ENCODE data around the gene PTPRD. TPM values are rescaled to one million over a fixed set of nuclear protein-coding genes. Genes with fewer than 3 reads are reported as not detected.
A peak's percentile ranks its signal among the peaks of the same experiment; 100 is the strongest.
"Not testable (repeated sequence)": the region's sequence is repeated elsewhere in the genome, so short reads cannot be mapped to it uniquely, and the experiment has no call there.

PTPRD gene
- total RNA-seq, 1 experiment from 2014 or later: 1.8 TPM

DNA sequence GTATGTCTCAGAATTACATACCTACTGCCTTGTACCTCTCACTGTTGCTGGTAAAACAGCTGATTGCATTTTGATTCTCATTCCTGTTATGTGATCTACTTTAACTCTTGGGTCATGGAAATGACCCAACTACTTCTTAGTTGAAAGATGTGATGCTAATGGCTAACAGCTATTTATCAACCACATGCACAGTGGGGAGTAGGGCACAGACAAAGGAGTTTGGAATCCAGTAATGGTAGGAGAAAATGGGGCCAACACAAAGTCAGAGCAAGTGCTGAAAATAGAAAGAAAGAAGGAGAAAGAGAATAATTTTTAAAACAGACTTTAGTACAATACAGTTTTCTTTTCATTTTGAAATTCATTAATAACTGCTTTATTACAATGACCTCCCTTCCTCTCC is 241.0 kb downstream of the PTPRD start:
- no peak overlapping the region for H3K27ac Mint-ChIP-seq (ENCODE audit: unreplicated experiment)
- BruUV-seq (replicated peaks): no TSS peak
- no peaks in the 10 kb centered on the region for H3K4me1 Mint-ChIP-seq (ENCODE audit: low read depth, unreplicated experiment)
- no peaks in the 10 kb centered on the region for H3K9me3 Mint-ChIP-seq (ENCODE audit: low read depth, unreplicated experiment)
- no peak overlapping the region for H3K4me3 Mint-ChIP-seq (ENCODE audit: low read depth, unreplicated experiment)
- H3K27me3 Mint-ChIP-seq (ENCODE audit: unreplicated experiment): no peaks in the 10 kb centered on the region
- CTCF ChIA-PET: no interaction called here
- H3K36me3 Mint-ChIP-seq (ENCODE audit: insufficient read depth, unreplicated experiment): no peaks in the 10 kb centered on the region
- TF ChIP-seq, protein P1, sequence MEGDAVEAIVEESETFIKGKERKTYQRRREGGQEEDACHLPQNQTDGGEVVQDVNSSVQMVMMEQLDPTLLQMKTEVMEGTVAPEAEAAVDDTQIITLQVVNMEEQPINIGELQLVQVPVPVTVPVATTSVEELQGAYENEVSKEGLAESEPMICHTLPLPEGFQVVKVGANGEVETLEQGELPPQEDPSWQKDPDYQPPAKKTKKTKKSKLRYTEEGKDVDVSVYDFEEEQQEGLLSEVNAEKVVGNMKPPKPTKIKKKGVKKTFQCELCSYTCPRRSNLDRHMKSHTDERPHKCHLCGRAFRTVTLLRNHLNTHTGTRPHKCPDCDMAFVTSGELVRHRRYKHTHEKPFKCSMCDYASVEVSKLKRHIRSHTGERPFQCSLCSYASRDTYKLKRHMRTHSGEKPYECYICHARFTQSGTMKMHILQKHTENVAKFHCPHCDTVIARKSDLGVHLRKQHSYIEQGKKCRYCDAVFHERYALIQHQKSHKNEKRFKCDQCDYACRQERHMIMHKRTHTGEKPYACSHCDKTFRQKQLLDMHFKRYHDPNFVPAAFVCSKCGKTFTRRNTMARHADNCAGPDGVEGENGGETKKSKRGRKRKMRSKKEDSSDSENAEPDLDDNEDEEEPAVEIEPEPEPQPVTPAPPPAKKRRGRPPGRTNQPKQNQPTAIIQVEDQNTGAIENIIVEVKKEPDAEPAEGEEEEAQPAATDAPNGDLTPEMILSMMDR (IDR thresholded peaks at IDR 0.05; ENCODE audit: unreplicated experiment): no peak
- intact Hi-C loops (cut with micrococcal nuclease; ENCODE audit: unreplicated experiment): no loop called here
- DNase-seq: no peak

DNA sequence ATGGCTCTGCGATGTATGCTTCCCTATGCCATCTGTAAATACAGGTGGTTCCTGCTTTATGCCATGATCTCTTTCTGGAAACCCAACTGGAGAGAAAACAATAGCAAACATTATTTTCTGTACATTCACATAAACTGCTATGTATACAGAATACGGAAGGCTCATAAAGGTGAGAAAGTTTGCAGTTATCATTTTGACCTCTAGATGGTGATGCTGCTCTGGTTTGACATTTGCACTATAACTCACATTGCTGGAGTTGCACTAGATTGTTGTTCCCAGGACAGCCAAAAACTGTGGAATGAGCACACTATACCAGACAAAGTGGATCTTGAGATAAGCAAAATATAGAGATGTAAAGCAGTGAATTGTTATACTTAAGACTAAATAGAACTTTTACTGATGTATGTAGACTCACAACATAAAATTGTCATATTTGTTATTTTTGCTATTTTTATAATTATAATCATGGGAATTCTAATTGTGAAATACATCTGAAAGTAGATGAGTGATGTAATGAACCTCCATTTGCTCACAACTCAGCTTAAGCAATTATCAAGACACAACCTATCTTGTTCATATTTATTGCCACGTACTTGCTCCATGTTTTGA is 246.5 kb downstream of the PTPRD start:
- Mint-ChIP-seq H3K4me3 (ENCODE audit: low read depth, unreplicated experiment) (no peak overlapping the region), H3K4me1 (ENCODE audit: low read depth, unreplicated experiment) (no peaks in the 10 kb centered on the region), H3K27me3 (ENCODE audit: unreplicated experiment) (no peaks in the 10 kb centered on the region), H3K9me3 (ENCODE audit: low read depth, unreplicated experiment) (no peaks in the 10 kb centered on the region), H3K27ac (ENCODE audit: unreplicated experiment) (no peak overlapping the region), H3K36me3 (ENCODE audit: insufficient read depth, unreplicated experiment) (no peaks in the 10 kb centered on the region)
- CTCF ChIA-PET: no interaction called here
- intact Hi-C loops (cut with micrococcal nuclease; ENCODE audit: unreplicated experiment): loop anchor here (2.0 kb wide), 1 partner anchor 1963 kb away; no protein-coding TSS in a partner anchor
- TF ChIP-seq, protein P1 (IDR thresholded peaks at IDR 0.05; ENCODE audit: unreplicated experiment): no peak
- BruUV-seq (replicated peaks): no TSS peak
- DNase-seq: peak; percentile 10

DNA sequence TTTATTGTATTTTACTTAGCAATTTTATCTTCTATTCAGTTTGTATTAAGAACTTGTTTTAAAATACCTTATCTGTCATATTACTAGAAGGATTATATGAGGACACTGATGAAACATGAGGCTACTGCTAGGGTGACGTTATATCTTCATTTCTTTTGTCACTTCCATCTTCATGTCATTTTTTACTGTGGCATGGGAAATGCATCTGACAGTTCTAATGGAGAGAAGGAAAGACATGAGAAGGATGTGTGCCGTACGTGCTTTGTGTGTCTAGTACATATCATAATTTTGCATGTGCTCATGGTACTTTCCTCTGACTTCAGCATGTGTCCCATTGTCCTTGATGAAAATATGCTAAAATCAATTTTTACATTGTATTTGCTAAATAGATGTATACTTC is 258.2 kb downstream of the PTPRD start:
- BruUV-seq (replicated peaks): no TSS peak
- no peak overlapping the region for H3K27ac Mint-ChIP-seq (ENCODE audit: unreplicated experiment)

DNA sequence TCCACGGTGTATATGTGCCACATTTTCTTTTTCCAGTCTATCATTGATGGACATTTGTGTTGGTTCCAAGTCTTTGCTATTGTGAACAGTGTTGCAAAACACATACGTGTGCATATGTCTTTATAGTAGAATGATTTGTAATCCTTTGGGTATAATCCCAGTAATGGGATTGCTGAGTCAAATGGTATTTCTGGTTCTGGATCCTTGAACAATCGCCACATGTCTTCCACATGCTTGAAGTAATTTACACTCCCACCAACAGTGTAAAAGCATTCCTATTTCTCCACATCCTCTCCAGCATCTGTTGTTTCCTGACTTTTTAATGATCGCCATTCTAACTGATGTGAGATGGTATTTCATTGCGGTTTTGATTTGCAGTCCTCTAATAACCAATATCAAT is 267.2 kb downstream of the PTPRD start:
- H3K4me3 Mint-ChIP-seq (ENCODE audit: low read depth, unreplicated experiment); H3K36me3 Mint-ChIP-seq (ENCODE audit: insufficient read depth, unreplicated experiment); intact Hi-C loops (cut with micrococcal nuclease; ENCODE audit: unreplicated experiment); BruUV-seq (replicated peaks); CTCF ChIA-PET; H3K27me3 Mint-ChIP-seq (ENCODE audit: unreplicated experiment); H3K9me3 Mint-ChIP-seq (ENCODE audit: low read depth, unreplicated experiment); H3K4me1 Mint-ChIP-seq (ENCODE audit: low read depth, unreplicated experiment); DNase-seq; H3K27ac Mint-ChIP-seq (ENCODE audit: unreplicated experiment): not testable (repeated sequence)

More for the DNA sequence above, 258.2 kb downstream of the PTPRD start:
- intact Hi-C loops (cut with micrococcal nuclease; ENCODE audit: unreplicated experiment): no loop called here
- Mint-ChIP-seq H3K4me3 (ENCODE audit: low read depth, unreplicated experiment) (no peak overlapping the region), H3K27me3 (ENCODE audit: unreplicated experiment) (no peaks in the 10 kb centered on the region), H3K36me3 (ENCODE audit: insufficient read depth, unreplicated experiment) (no peaks in the 10 kb centered on the region), H3K9me3 (ENCODE audit: low read depth, unreplicated experiment) (no peaks in the 10 kb centered on the region), H3K4me1 (ENCODE audit: low read depth, unreplicated experiment) (no peaks in the 10 kb centered on the region)
- DNase-seq: no peak
- TF ChIP-seq, protein P1 (IDR thresholded peaks at IDR 0.05; ENCODE audit: unreplicated experiment): no peak
- CTCF ChIA-PET: no interaction called here

DNA sequence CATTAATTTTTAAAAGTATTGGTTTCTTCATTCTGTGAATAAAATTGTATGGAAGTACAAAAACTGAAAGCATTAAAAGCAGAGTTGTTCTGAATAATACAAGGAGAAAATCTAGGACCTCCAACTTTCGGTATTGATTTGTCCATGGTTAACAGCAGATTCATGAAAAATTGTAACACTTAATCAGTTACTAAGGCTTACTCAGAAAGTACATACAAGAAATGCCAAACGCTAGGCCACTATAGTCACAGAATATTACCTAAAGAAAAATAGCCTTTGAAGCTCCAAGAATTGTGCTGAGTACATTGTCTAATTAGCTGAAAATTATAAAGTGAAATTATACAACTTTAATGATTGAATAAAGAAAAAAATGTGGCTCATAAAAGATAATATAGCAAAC is 271.7 kb downstream of the PTPRD start:
- BruUV-seq (replicated peaks): no TSS peak
- CTCF ChIA-PET: no interaction called here

More for the DNA sequence above, 271.7 kb downstream of the PTPRD start:
- intact Hi-C loops (cut with micrococcal nuclease; ENCODE audit: unreplicated experiment): loop anchor here (1.0 kb wide), 1 partner anchor 23 kb away; no protein-coding TSS in a partner anchor
- H3K4me1 Mint-ChIP-seq (ENCODE audit: low read depth, unreplicated experiment): no peaks in the 10 kb centered on the region
- no peaks in the 10 kb centered on the region for H3K36me3 Mint-ChIP-seq (ENCODE audit: insufficient read depth, unreplicated experiment)
- TF ChIP-seq, protein P1 (IDR thresholded peaks at IDR 0.05; ENCODE audit: unreplicated experiment): no peak
- no peak overlapping the region for H3K27ac Mint-ChIP-seq (ENCODE audit: unreplicated experiment)
- H3K4me3 Mint-ChIP-seq (ENCODE audit: low read depth, unreplicated experiment): no peak overlapping the region
- no peak for DNase-seq
- no peaks in the 10 kb centered on the region for H3K9me3 Mint-ChIP-seq (ENCODE audit: low read depth, unreplicated experiment)
- H3K27me3 Mint-ChIP-seq (ENCODE audit: unreplicated experiment): no peaks in the 10 kb centered on the region

All from Calu3 (cell line).